B cell (primary cell): ENCODE measurements around the gene SERTM1. TPM values are rescaled to one million over a fixed set of nuclear protein-coding genes. Genes with fewer than 3 reads are reported as not detected.

ENCODE experiments used
- ATAC-seq: fragments of 200-7000 bp; cut with Tn5 transposase; one replicate; pipeline ENCODE4 v1.10.0; 2021; ENCODE audit warnings: low read depth, mild to moderate bottlenecking, moderate number of reproducible peaks, moderate library complexity
- CTCF ChIA-PET: fragments of 350-600 bp; sonication (Branson Sonifier 250); formaldehyde crosslinking; loops from one replicate; lab custom pipeline; 2021; ENCODE audit warnings: antibody characterized with exemption, inconsistent platforms; lab: Charles Lee
- POLR2A ChIA-PET: fragments of 350-600 bp; sonication (Branson Sonifier 250); formaldehyde crosslinking; loops from one replicate; lab custom pipeline; 2021; ENCODE audit warnings: antibody characterized with exemption; lab: Charles Lee
- DNase-seq: peaks from one replicate; pipeline ENCODE4 v3.0.0; 2013
- H2AFZ ChIP-seq: 2 replicates; pipeline ENCODE4 v1.6.1; 2012; ENCODE audit warnings: mild to moderate bottlenecking, low read depth, low read length; ENCODE audit not compliant: insufficient read depth, poor library complexity, severe bottlenecking
- H3K27ac ChIP-seq, 2 donors: 1 replicate in 1 of 2; 2 replicates in 1 of 2; pipeline ENCODE4 v1.5.1; 2012 to 2013; ENCODE audit warnings: low read length in 2 of 2, mild to moderate bottlenecking in 2 of 2, moderate library complexity in 1 of 2
- H3K27me3 ChIP-seq, 4 experiments: fragments of 200-600 bp in 1 of 4; sonication (generic) in 1 of 4; replicated peaks in 1 of 4; 1 replicate in 2 of 4; 2 replicates in 2 of 4; pipeline versions ENCODE4 v1.6.1 to v1.7.0; 2013 to 2016; ENCODE audit warnings: low read length in 3 of 4, mild to moderate bottlenecking in 2 of 4, mixed read lengths in 1 of 4, moderate library complexity in 1 of 4; ENCODE audit not compliant: insufficient read depth in 4 of 4, control insufficient read depth in 3 of 4; ENCODE audit errors: control extremely low read depth in 1 of 4
- H3K36me3 ChIP-seq, 2 experiments: replicated peaks in 1 of 2; 1 replicate in 1 of 2; 2 replicates in 1 of 2; pipeline versions ENCODE4 v1.6.1 to v1.7.1; 2013; ENCODE audit warnings: low read length in 1 of 2; ENCODE audit not compliant: insufficient read depth in 2 of 2, control insufficient read depth in 1 of 2; ENCODE audit errors: control extremely low read depth in 1 of 2, extremely low read depth in 1 of 2
- H3K4me1 ChIP-seq, 2 donors: fragments of 200-600 bp in 1 of 2; sonication (generic) in 1 of 2; 1 replicate in 1 of 2; 2 replicates in 1 of 2; pipeline versions ENCODE4 v1.5.1 to v1.6.1; 2013 to 2017; ENCODE audit warnings: low read length in 2 of 2; ENCODE audit not compliant: control insufficient read depth in 2 of 2, insufficient read depth in 2 of 2
- H3K4me2 ChIP-seq: replicated peaks from 2 replicates; pipeline ENCODE3; 2012; ENCODE audit warnings: mild to moderate bottlenecking, low read depth, low read length; ENCODE audit not compliant: poor library complexity, severe bottlenecking
- H3K4me3 ChIP-seq, 5 experiments: fragments of 200-600 bp in 1 of 5; sonication (generic) in 1 of 5; 1 replicate in 3 of 5; 2 replicates in 2 of 5; pipeline versions ENCODE4 v1.5.1 to v1.7.0; 2011 to 2016; ENCODE audit warnings: low read length in 4 of 5, mild to moderate bottlenecking in 4 of 5, low read depth in 2 of 5, control low read depth in 1 of 5, moderate library complexity in 1 of 5; ENCODE audit not compliant: insufficient read depth in 1 of 5; ENCODE audit errors: control extremely low read depth in 1 of 5, extremely low read depth in 1 of 5
- H3K79me2 ChIP-seq: fragments of 200-600 bp; sonication (generic); one replicate; pipeline ENCODE4 v1.6.0; 2016; ENCODE audit warnings: low read length; ENCODE audit not compliant: control insufficient read depth, insufficient read depth
- H3K9ac ChIP-seq: fragments of 200-600 bp; sonication (generic); 2 replicates; pipeline ENCODE4 v1.6.1; 2017; ENCODE audit warnings: mild to moderate bottlenecking, low read length, moderate library complexity
- H3K9me3 ChIP-seq, 3 donors: one replicate each; pipeline versions ENCODE4 v1.6.1 to v1.7.1; 2013; ENCODE audit warnings: low read length in 2 of 3; ENCODE audit not compliant: control insufficient read depth in 2 of 3, insufficient read depth in 1 of 3; ENCODE audit errors: control extremely low read depth in 1 of 3
- H4K20me1 ChIP-seq: 2 replicates; pipeline ENCODE4 v1.6.0; 2012; ENCODE audit warnings: mild to moderate bottlenecking, low read length; ENCODE audit not compliant: insufficient read depth, control insufficient read depth, poor library complexity, severe bottlenecking
- H3K27ac Mint-ChIP-seq: one replicate; pipeline ENCODE4 v1.8.0; 2021; ENCODE audit warnings: mixed read lengths
- H3K27me3 Mint-ChIP-seq: one replicate; pipeline ENCODE4 v1.8.0; 2021; ENCODE audit warnings: mixed read lengths
- H3K4me1 Mint-ChIP-seq: one replicate; pipeline ENCODE4 v1.8.0; 2021; ENCODE audit warnings: mixed read lengths
- H3K4me3 Mint-ChIP-seq: one replicate; pipeline ENCODE4 v1.8.0; 2021; ENCODE audit warnings: mixed read lengths
- H3K9me3 Mint-ChIP-seq: one replicate; pipeline ENCODE4 v1.8.0; 2022; ENCODE audit warnings: mixed read lengths; ENCODE audit not compliant: insufficient read depth
- CTCF ChIP-seq: fragments of 200-600 bp; IDR thresholded peaks from one replicate; pipeline ENCODE4 v1.8.0; 2022; ENCODE audit warnings: antibody characterized with exemption, mild to moderate bottlenecking
- EZH2 ChIP-seq: IDR thresholded peaks from 2 replicates; pipeline ENCODE4 v1.6.1; 2012; ENCODE audit warnings: borderline replicate concordance, low read depth, mild to moderate bottlenecking, moderate library complexity, low read length; ENCODE audit not compliant: insufficient read depth, poor library complexity, severe bottlenecking
- WGBS: methylation state at CpG from one replicate; pipeline ENCODE4 v1.1.5; 2013; ENCODE audit warnings: missing lambda C conversion rate; ENCODE audit not compliant: insufficient coverage; 5-methylcytosine and 5-hydroxymethylcytosine counted together
- intact Hi-C: fragments of 100-400 bp; cut with micrococcal nuclease; formaldehyde crosslinking; loops from one replicate; pipeline ENCODE4 v1.10.0; 2022
- polyA plus RNA-seq: library from polyadenylated mRNA; depleted of rRNA; stranded (reverse); fragments of >200 nt; gene quantifications from 2 replicates; pipeline ENCODE4 v1.2.3, GENCODE V29; 2012
- total RNA-seq, 2 donors: library from RNA; stranded (reverse); fragments of 120-200 nt in 1 of 2; gene quantifications; 1 replicate in 1 of 2; 2 replicates in 1 of 2; pipeline versions ENCODE4 v1.2.3 to v1.2.4, GENCODE V29; 2013 to 2022

SERTM1 gene
- total and polyA plus RNA-seq, 2 donors (not counting 1 experiment from before 2014, with no cell fraction given): not detected

DNA sequence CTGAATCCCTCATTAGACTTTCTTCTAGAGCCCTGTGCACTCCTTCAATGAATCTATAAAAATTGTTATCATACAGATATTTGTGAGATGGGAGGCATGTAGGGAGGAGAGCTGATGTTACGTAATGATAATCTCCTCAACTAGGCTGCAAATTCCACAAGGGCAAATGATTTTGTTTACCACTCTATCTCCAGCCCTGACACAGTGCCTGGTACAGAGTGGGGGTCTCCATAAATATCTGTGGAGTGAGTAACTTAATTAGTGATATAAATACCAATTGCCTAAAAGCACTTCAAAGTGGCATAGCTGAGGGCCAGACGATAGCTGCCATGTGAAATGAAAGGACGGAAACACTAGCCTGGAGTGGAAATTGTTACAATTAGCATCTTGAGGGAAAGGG, 54.2 kb downstream of the SERTM1 start:
- H3K27ac Mint-ChIP-seq: no peak overlapping the region
- H3K9me3 Mint-ChIP-seq: no peaks in the 10 kb centered on the region
- H4K20me1 ChIP-seq: no peaks in the 10 kb centered on the region
- ChIA-PET POLR2A (no interaction called here), CTCF (interaction anchor here (0.8 kb wide), 1 partner anchor 11 kb away, joined by 5 read pairs; no protein-coding TSS in a partner anchor)
- no peaks in the 10 kb centered on the region for H3K36me3 ChIP-seq
- H2AFZ ChIP-seq: no peak overlapping the region
- 94% methylated on average over 2 of the region's 3 CpGs for WGBS
- intact Hi-C loops: no loop called here
- DNase-seq (no peak), ATAC-seq (no peak)
- H3K9me3 ChIP-seq: no peaks in the 10 kb centered on the region
- no peaks in the 10 kb centered on the region for H3K79me2 ChIP-seq
- H3K27me3 ChIP-seq: no peaks in the 10 kb centered on the region
- TF ChIP-seq EZH2: no peak
- no peak for TF ChIP-seq CTCF
- no peaks in the 10 kb centered on the region for H3K4me1 ChIP-seq
- no peaks in the 10 kb centered on the region for H3K4me1 Mint-ChIP-seq
- H3K27me3 Mint-ChIP-seq: no peaks in the 10 kb centered on the region
- no peak overlapping the region for H3K27ac ChIP-seq
- H3K4me3 ChIP-seq: no peak overlapping the region
- H3K4me2 ChIP-seq: no peak overlapping the region
- H3K9ac ChIP-seq: no peak overlapping the region
- H3K4me3 Mint-ChIP-seq: no peak overlapping the region

- Histone ChIP-seq H3K9ac (no peak overlapping the region), H3K4me1 (no peaks in the 10 kb centered on the region), H3K36me3 (no peaks in the 10 kb centered on the region), H3K4me2 (no peak overlapping the region), H4K20me1 (no peaks in the 10 kb centered on the region), H3K4me3 (no peak overlapping the region), H3K79me2 (no peaks in the 10 kb centered on the region), H3K9me3 (no peaks in the 10 kb centered on the region), H2AFZ (no peak overlapping the region), H3K27ac (no peak overlapping the region), H3K27me3 (no peaks in the 10 kb centered on the region)
- Mint-ChIP-seq H3K4me1 (no peaks in the 10 kb centered on the region), H3K27me3 (no peaks in the 10 kb centered on the region), H3K9me3 (no peaks in the 10 kb centered on the region), H3K27ac (no peak overlapping the region), H3K4me3 (no peak overlapping the region)
- DNase-seq (peak; percentile 44), ATAC-seq (no peak)
- CTCF ChIA-PET: interaction anchor here (0.7 to 3.6 kb wide), 18 partner anchors 8 to 507 kb away, joined by 3 to 34 read pairs (median 4); partner anchors contain the start of gene SPART
- POLR2A ChIA-PET: no interaction called here
- intact Hi-C loops: loop anchor here (1.0 kb wide), 1 partner anchor 283 kb away; no protein-coding TSS in a partner anchor
- WGBS: no CpG with 5 or more reads among the region's 4 CpGs
- peak; percentile 85 for TF ChIP-seq CTCF
- TF ChIP-seq EZH2: no peak
Measured at GRCh38 chr13:36736119-36736726, 62.4 kb downstream of the SERTM1 start.
